ENCODE data around the gene ZNF441.
"Not testable (repeated sequence)": the region's sequence is repeated elsewhere in the genome, so short reads cannot be mapped to it uniquely, and the experiment has no call there.

ZNF441 gene

GRCh38 chr19:11766597-11767591 is at the start of gene ZNF441:
Gene ZNF441 (plus strand): TSS chr19:11767000. CDS start chr19:11767194, 194 bp downstream.
- DNase-seq: peak; percentile 92

- DNase-seq: no peak
Observed at GRCh38 chr19:11721681-11722080, 45.1 kb upstream of the ZNF441 start.

DNA sequence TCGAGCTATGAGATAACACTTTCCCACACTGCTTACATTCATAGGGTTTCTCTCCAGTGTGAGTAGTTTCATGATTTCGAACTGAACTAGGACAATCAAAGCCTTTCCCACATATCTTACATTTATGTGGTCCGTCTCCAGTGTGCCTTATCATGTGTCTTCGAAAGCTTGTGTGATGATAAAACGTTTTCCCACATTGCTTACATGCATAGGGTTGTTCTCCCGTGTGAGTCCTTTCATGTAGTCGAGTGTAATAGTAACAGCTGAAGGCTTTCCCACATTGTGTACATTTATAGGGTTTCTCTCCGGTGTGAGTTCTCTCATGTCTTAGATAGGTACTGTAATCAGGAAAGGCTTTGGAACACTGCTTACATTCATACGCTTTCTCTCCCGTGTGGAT is 44.4 kb upstream of the ZNF441 start:
- DNase-seq: no peak

DNA sequence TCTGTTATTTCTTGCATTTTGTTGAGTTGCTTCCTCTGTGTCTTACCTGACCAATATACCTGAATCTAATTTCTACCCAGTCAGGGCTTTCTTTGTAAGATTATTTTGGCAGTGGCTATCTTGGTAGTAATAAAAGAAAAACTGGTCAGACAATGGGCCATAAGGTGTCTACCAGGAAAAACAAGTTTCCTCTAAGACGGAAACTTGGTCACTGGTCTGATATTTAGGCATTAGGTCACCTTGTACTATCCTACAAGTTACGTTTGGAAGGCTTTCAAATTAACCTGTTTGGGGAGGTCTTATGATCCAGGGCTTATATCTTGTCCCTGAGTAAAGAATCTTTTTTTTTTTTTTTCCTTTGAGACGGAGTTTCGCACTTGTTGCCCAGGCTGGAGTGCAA is 37.2 kb upstream of the ZNF441 start:
- DNase-seq: no peak

DNA sequence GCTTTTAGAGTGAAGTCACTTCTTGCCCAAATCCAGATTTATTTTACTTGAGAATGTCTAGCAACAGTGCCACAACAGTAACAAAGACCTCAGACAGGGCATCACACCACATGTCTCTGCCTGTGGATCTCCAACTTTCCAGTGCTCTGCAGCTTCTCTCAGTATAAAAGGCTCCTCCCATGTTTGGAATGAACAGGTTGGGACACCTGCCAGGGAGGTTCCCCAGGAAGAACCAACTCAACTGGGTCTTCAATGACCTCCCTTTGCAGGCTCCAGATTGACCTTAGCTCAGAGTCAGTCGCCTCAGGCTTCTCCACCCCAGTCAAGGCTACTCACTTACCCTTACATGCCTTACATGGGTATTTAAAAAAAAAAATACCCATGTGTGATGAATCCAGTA is 31.4 kb upstream of the ZNF441 start:
- DNase-seq: no peak

GRCh38 chr19:11736696-11737095 is 30.1 kb upstream of the ZNF441 start:
- DNase-seq: peak; percentile 20

DNA sequence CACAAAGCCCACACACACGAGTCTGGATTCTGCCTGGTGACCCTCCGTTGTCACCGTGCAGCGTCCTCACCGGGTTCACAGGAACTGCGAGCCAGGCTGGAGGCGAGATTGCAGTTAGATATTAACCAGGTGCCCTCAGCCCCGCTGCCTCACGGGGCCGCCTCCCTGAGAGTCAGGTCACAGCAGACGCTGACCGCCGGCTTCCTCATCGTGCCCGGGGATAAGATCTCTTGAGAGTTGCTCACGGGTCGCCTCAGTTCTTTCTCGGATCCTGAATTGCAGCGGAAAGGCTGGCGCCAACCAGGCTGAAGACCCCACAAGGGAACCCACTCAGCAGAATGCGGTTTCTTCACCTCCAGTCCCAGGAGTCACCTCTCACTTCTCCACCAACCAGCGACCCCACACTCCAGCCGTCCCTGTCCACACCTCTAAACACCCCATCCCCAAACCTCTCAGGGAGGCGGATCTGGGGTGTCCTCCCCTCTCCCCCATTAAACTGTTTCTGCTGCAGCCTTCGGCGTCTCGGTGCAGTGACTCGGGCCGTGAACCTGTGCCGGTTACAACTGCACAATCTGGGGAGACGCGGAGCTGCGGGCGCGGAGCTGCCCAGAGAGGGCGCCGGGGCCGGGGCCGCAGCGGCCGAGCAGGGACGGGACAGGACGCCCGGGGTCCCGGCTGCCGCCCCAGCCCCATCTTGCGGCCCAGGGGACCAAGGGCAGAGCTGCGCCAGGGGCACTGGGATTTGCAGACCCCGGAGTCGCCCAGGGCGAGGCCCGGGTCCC is 28.6 kb upstream of the ZNF441 start:
- DNase-seq: peak; percentile 37

DNA sequence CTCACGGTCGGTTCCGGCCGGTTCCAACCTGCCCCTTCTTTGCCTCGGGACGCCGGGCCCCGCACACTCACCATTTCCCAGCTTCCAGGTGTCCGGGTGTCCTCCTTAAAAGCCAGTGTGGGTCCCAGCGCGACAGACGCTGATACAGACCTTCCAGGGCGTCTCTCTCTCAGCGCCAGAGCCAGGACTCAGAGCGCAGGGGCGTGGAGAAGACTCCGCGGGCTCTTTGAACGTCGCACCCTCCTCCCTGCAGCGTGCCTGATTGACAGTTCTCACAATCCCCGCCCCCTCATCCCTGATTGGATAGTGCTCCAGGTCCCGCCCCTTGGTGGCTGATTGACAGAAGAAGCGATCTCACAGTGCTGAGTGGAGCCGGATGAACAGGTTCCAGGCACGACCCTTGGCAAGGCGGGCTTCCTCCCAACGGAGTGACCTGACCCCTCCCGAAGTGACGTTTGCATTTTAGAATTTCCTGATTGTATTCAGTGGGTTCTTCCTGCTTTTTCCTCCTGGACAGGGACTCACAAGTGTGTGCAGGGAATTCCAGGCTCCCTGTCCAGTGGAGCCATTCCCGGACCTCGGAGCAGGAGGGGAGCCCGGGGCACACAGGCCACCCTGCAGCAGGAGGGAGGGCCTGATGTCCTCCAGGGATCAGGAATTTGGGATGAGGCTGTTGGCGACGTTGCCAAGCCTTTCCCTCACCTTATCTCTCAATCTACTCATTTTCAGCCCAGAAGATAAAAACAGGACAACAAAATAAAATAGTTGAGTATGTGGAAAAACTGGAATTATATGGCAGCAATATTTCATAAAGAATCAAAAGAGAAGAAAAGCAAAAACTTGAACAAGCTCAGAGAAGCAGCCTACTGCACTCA is 27.8 kb upstream of the ZNF441 start, which contains the start of gene ZNF823:
Gene ZNF823 (minus strand): TSS at position 201 of the 875 bp plus-strand sequence. CDS start 127 bp downstream, at position 74.
- peak; percentile 92 for DNase-seq

- DNase-seq: no peak
Observed at GRCh38 chr19:11745869-11746268, 20.9 kb upstream of the ZNF441 start.

DNA sequence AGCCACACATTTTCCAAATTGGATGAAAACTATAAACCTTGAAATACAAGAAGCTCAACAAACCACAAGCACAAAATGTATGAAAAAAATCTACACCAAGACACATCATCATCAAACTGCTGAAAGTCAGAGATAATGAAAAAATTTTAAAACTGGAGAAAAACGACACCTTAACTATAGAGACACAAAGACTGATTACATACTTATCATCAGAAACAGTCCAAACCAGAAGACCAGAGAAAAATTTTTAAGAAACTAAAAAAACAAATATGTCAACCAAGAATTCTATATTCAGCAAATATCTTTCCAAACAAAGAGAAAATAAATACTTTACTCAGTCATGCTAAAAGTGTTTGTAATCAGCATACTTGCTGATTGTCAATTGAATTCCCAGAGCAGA is 19.5 kb upstream of the ZNF441 start:
- DNase-seq: no peak

DNA sequence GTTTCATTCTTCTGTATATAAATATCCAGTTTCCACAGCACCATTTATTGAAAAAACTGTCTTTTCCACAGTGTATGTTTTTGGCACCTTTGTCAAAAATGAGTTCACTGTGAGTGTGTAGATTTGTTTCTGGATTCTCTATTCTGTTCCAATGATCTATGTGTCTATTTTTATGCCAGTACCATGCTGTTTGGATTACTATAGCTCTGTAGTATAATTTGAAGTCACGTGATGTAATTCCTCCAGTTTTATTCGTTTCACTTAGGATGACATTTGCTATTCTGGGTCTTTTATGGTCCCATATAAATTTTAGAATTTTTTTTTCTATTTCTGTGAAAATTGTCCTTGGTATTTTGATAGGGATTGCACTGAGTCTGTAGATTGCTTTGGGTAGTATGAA is 17.0 kb upstream of the ZNF441 start:
- DNase-seq: no peak

GRCh38 chr19:11752244-11752736 is 14.5 kb upstream of the ZNF441 start:
- no peak for DNase-seq

GRCh38 chr19:11754663-11755062 is 12.1 kb upstream of the ZNF441 start:
- DNase-seq: no peak

GRCh38 chr19:11756965-11757364 is 9.8 kb upstream of the ZNF441 start:
- no peak for DNase-seq

GRCh38 chr19:11759805-11760204 is 7.0 kb upstream of the ZNF441 start:
- no peak for DNase-seq

DNA sequence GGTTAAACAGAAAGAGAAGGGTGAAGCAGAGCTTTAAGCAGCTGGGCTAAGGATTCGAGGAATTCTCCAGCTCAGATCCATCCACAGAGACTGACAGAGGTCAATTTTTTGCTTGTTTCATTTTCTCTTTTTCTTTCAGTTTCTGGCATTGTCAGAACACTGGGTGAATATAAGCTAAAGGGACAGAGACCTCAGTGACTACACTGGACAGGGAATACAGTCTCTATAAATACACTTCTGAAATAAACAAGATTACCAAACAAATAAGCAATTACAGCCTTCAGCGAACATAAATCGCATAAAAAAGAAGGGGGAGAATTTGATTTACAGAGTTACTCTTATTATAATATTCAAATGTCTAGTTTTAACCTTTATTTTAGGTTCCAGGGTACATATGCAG is 3.7 kb upstream of the ZNF441 start:
- DNase-seq: no peak

DNA sequence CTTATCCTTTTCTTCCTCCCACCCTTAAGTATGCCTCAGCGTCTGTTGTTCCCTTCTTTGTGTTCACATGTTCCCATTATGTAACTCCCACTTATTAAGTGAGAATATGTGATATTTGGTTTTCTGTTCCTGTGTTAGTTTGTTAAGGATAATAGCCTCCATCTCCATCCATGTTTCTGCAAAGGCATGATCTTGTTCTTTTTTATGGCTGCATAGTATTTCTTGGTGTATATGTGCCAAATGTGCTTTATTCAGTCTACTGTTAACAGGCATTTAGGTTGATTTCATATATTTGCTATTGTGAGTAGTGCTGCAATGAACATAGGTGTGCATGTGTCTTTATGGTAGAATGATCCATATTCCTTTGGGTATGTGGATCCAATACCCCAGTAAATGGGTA is 3.2 kb upstream of the ZNF441 start:
- no peak for DNase-seq

GRCh38 chr19:11767633-11768133 is 883 bp downstream of the ZNF441 start:
- DNase-seq: peak; percentile 18

- DNase-seq: no peak
Observed at GRCh38 chr19:11769995-11770394, 3.2 kb downstream of the ZNF441 start.

GRCh38 chr19:11771520-11771919 is 4.7 kb downstream of the ZNF441 start:
- DNase-seq: not testable (repeated sequence)

GRCh38 chr19:11776669-11777068 is 9.9 kb downstream of the ZNF441 start:
- DNase-seq: not testable (repeated sequence)

DNA sequence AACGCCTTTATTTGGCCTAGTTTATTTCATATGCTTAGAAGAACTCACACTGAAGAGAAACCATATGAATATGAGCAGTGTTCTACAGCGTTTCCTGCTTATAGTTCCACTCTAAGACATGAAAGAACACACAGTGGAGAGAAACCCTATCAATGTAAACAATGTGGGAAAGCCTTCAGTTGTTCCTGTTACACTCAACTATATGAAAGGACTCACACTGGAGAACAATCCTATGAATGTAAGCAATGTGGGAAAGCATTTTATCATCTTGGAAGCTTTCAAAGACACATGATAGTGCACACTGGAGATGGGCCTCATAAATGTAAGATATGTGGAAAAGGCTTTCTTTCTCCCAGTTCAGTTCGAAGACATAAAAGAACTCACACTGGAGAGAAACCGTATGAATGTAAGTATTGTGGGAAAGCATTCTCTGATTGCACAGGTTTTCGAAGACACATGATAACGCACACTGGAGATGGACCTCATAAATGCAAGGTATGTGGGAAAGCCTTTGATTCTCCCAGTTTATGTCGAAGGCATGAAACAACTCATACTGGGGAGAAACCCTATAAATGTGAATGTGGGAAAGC is 13.7 kb downstream of the ZNF441 start:
- no peak for DNase-seq
